Panc1 (cell line): Measurements from ENCODE around the gene LAMB1.

Experiments
- CTCF ChIP-seq: fragments of 450-650 bp; IDR thresholded peaks from 2 replicates; pipeline ENCODE4 v1.5.1; 2017; ENCODE audit warnings: mild to moderate bottlenecking
- POLR2AphosphoS5 ChIP-seq: IDR thresholded peaks from 2 replicates; pipeline ENCODE4 v1.6.1; 2012; ENCODE audit warnings: mild to moderate bottlenecking, low read depth, low read length, moderate library complexity
- SIN3A ChIP-seq: IDR thresholded peaks from 2 replicates; pipeline ENCODE4 v1.6.1; 2012; ENCODE audit warnings: low read depth, mild to moderate bottlenecking, low read length, moderate library complexity, borderline replicate concordance; ENCODE audit not compliant: insufficient read depth

- TF ChIP-seq CTCF (no peak), POLR2AphosphoS5 (no peak), SIN3A (no peak)
These were observed 43.4 kb downstream of the LAMB1 start for GRCh38 chr7:107959527-107959898.
